ENCODE data around the gene G6PC2. TPM values are rescaled to one million over a fixed set of nuclear protein-coding genes. Genes with fewer than 3 reads are reported as not detected.

Gene G6PC2
- total and polyA plus RNA-seq, 2 of the 8 experiments (the other 6 are each of a cell fraction or from before 2014, with no cell fraction given) = not detected

DNA sequence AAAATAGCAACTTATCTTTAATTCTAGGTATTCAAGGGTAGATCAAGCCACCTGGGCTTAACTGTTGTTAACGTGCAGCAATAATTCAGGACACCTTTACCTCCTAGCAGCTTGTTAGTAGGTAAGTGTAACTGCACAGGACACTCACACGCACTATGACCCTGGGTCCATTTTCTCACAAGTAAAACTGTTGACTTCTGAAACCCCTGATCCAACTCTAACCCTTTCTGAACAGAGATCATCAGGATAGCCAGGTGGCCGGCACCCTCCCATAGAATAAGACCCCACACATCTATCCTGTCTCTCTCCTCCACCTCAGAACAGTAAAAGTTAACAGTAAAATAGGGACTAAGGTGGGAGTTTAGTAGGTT, 11.5 kb upstream of the G6PC2 start (continued):
- no peak for TF ChIP-seq CBX8 (IDR thresholded peaks at IDR 0.05; ENCODE audit: borderline replicate concordance, low read depth, low read length)
- TF ChIP-seq YY1 (IDR thresholded peaks at IDR 0.05; ENCODE audit: low read depth, low read length) = no peak
- no peak for TF ChIP-seq SUZ12 (IDR thresholded peaks at IDR 0.05; ENCODE audit: low read length)
